GM13977 (cell line): Measurements from ENCODE around the gene ARFGAP1.

Experiments used
- DNase-seq: peaks from one replicate; pipeline ENCODE4 v3.0.0; 2012; ENCODE audit warnings: low spot score
- in situ Hi-C: fragments of 300-500 bp; cut with MboI; formaldehyde crosslinking; loops from one replicate; pipeline ENCODE4 v1.12.0; 2022; ENCODE audit warnings: low sequenced_read_pairs, low pct_unique_long_range_greater_than_20kb, mixed read lengths, inconsistent platforms; ENCODE audit not compliant: unreplicated experiment
- TF ChIP-seq, protein P1 (sequence below): IDR thresholded peaks from 2 replicates; pipeline ENCODE4 v1.5.1; 2012; ENCODE audit warnings: mild to moderate bottlenecking, control low read depth; ENCODE audit not compliant: insufficient read depth; ENCODE audit errors: extremely low read depth, missing control alignments

The ARFGAP1 gene

DNA sequence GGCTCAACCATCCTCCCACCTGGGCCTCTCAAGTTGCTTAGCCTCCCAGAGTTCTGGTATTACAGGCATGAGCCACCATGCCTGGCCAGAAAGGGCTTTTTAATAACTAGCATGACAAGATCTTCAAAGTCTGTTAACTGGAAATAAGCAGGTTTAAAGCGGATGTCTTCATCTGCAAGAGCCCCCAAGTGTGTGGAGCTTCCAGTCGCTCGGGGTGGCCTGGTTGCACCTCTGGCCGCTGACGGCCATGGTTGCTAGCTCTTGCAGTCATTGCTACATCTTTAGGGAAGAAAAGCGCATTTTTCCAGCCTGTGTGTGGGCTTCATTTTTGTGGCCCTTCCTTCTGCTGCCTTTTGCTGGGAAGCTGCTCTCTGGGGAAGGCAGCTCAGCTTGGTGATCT lies 7.8 kb downstream of the ARFGAP1 start:
- TF ChIP-seq, protein P1, sequence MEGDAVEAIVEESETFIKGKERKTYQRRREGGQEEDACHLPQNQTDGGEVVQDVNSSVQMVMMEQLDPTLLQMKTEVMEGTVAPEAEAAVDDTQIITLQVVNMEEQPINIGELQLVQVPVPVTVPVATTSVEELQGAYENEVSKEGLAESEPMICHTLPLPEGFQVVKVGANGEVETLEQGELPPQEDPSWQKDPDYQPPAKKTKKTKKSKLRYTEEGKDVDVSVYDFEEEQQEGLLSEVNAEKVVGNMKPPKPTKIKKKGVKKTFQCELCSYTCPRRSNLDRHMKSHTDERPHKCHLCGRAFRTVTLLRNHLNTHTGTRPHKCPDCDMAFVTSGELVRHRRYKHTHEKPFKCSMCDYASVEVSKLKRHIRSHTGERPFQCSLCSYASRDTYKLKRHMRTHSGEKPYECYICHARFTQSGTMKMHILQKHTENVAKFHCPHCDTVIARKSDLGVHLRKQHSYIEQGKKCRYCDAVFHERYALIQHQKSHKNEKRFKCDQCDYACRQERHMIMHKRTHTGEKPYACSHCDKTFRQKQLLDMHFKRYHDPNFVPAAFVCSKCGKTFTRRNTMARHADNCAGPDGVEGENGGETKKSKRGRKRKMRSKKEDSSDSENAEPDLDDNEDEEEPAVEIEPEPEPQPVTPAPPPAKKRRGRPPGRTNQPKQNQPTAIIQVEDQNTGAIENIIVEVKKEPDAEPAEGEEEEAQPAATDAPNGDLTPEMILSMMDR = no peak
- no peak for DNase-seq
- in situ Hi-C loops = no loop called here

GRCh38 chr20:63280929-63281545 lies 8.4 kb downstream of the ARFGAP1 start:
- in situ Hi-C loops = no loop called here
- no peak for DNase-seq
- TF ChIP-seq, protein P1 = peak; percentile 38

DNA sequence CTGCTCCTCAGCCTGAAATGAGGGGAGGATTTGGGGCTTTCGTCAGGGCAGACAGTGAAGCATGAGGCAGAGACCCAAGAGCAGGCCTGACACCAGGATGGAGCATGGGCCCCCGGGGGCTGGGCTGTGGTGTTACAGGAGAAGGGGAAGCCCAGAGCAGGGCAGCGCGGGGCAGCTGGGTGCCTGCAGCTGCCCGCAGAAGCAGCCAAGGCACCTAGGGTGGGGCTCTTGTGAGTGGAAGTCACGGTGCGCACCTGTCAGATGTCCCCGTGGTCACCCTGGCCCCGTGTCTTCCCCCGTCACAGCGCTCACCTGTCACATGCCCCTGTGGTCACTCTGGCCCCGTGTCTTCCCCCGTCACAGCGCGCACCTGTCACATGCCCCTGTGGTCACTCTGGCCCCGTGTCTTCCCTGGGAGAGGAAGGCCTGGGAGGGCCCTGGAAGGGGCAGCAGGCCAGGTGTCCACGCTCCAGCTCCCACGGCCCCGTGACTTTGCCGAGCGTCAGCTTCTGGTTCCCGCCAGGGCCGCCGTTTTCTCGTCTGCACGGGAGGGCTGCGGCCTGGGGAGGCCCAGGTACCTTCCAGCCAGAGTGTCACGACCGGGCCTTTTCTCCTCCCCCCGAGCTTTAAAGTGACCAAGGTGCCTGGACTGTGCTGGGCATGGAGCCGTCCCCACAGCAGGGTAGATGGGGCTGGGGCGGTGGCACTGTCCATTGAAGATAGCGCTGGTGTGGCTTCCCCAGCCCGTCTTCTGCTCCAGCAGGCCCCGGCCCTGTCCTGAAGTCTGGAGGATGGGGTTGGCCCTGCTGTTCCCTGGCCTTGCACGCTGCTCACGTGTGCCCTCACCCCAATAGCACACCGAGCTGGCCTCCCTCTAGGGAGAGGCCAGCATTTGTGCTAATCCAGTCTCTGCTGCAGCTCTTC lies 9.4 kb downstream of the ARFGAP1 start:
- in situ Hi-C loops = no loop called here
- TF ChIP-seq, protein P1 = no peak

DNA sequence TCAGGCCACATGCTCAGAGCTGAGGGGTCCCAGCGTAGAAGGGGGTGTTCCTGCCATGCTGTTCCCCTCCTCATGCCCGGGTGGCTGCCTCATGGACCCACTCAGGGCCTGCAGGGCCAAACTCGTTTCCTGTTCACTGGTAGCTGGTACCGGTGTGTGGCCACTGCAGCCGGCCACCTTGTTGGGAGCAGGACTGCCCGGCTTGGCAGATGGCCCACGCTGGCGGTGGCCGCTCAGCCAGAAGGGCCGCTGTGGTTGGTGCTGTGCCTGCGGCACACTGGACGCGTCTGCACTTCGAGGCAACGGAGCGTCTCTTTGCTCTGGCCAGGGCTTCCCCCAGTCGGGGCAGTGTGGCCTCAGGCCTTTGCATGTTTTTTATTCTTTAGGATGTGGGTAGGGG lies 10.3 kb downstream of the ARFGAP1 start:
- no peak for DNase-seq
- TF ChIP-seq, protein P1 = no peak
- in situ Hi-C loops = no loop called here

More for the DNA sequence above, 9.4 kb downstream of the ARFGAP1 start:
- no peak for DNase-seq

DNA sequence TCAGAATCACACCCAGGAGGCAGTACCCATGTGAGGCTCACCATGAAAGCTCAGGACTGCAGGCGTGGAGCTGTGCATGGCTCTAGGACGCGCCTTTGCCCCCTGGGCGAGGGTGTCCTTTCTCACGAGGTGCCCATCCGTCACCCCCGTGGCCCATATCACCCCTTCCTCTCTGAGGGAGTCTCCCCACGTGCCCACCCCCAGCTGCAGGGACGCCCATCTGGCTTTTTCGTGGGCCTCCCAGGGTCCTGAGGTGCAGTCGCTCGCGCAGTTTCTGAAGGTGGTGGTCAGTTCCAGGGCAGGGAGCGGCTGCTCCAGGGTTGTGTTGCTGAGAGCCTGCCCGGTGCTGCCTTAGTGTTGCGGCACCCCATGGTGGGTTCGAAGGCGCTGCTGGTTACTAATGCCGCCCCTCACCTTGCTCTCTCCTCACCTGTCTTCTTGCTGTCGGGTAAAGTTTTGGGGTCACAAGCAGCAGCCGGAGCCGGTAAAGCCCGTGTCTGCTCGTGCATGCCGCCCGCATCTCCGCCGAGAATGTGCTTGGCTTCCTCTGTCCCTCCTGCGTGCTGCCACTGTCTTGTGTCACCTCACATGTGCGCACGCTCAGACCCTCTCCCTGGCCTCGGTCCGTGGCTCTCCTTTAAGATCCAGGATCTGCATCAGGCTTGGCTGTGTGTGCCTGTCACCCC lies 10.9 kb downstream of the ARFGAP1 start:
- DNase-seq = no peak
- TF ChIP-seq, protein P1 = no peak
- in situ Hi-C loops = no loop called here

- in situ Hi-C loops = no loop called here
- TF ChIP-seq, protein P1 = no peak
- DNase-seq = no peak
Observed at GRCh38 chr20:63284083-63284440, 11.4 kb downstream of the ARFGAP1 start.
